Immature natural killer cell (primary cell): ENCODE measurements around the gene PRMT2. TPM values are rescaled to one million over a fixed set of nuclear protein-coding genes. Genes with fewer than 3 reads are reported as not detected.
"Not testable (repeated sequence)": the region's sequence is repeated elsewhere in the genome, so short reads cannot be mapped to it uniquely, and the experiment has no call there.

Experiments
- DNase-seq, 3 donors: peaks; one replicate each; pipeline ENCODE4 v3.0.0; 2022; ENCODE audit warnings: mixed read lengths in 1 of 3
- H3K27ac Mint-ChIP-seq, 6 donors: one replicate each; pipeline ENCODE4 v1.8.0; 2020; ENCODE audit warnings: mixed read lengths in 6 of 6, mild to moderate bottlenecking in 5 of 6, inconsistent platforms in 4 of 6, moderate library complexity in 3 of 6
- H3K27me3 Mint-ChIP-seq, 3 donors: one replicate each; pipeline ENCODE4 v1.8.0; 2020 to 2021; ENCODE audit warnings: low read depth in 3 of 3, mild to moderate bottlenecking in 3 of 3, mixed read lengths in 3 of 3, moderate library complexity in 3 of 3, inconsistent platforms in 1 of 3
- H3K36me3 Mint-ChIP-seq, 3 donors: one replicate each; pipeline ENCODE4 v1.8.0; 2020; ENCODE audit warnings: mixed read lengths in 3 of 3, inconsistent platforms in 2 of 3, mild to moderate bottlenecking in 2 of 3
- H3K4me1 Mint-ChIP-seq, 2 donors: one replicate each; pipeline ENCODE4 v1.8.0; 2020; ENCODE audit warnings: inconsistent platforms in 2 of 2, mild to moderate bottlenecking in 2 of 2, mixed read lengths in 2 of 2, moderate library complexity in 1 of 2
- H3K4me3 Mint-ChIP-seq, 5 donors: one replicate each; pipeline ENCODE4 v1.8.0; 2020; ENCODE audit warnings: mild to moderate bottlenecking in 5 of 5, mixed read lengths in 5 of 5, inconsistent platforms in 3 of 5, moderate library complexity in 3 of 5
- H3K9me3 Mint-ChIP-seq, 6 donors: one replicate each; pipeline ENCODE4 v1.8.0; 2020; ENCODE audit warnings: mild to moderate bottlenecking in 6 of 6, mixed read lengths in 6 of 6, inconsistent platforms in 4 of 6, moderate library complexity in 3 of 6
- polyA plus RNA-seq, 3 donors: library from polyadenylated mRNA; unstranded; fragments of 300-500 nt; fragmentation: Illumina TruSeq; gene quantifications; one replicate each; pipeline ENCODE4 v1.2.3, GENCODE V29; 2021

PRMT2 gene
- polyA plus RNA-seq, 3 donors from 2014 or later = 386 to 451 (median 444) TPM

- H3K36me3 Mint-ChIP-seq = peaks cover 6 to 16% (median 8%) of the 10 kb centered on the region in 3 donors
- DNase-seq = no peak
- H3K27me3 Mint-ChIP-seq = no peaks in the 10 kb centered on the region
- H3K27ac Mint-ChIP-seq = peak overlapping the region in 1 of 6 donors; percentile 49
- peaks cover 11 to 15% of the 10 kb centered on the region in 2 donors for H3K4me1 Mint-ChIP-seq
- H3K4me3 Mint-ChIP-seq = peak overlapping the region; percentile 81 to 89 (median 86)
- no peaks in the 10 kb centered on the region for H3K9me3 Mint-ChIP-seq
Observed at GRCh38 chr21:46668381-46668780, 32.9 kb downstream of the PRMT2 start.

GRCh38 chr21:46668904-46669303, 33.4 kb downstream of the PRMT2 start:
- not testable (repeated sequence) for DNase-seq, H3K27ac Mint-ChIP-seq, H3K27me3 Mint-ChIP-seq, H3K9me3 Mint-ChIP-seq
- Mint-ChIP-seq H3K4me1 (peaks cover 11 to 15% of the 10 kb centered on the region in 2 donors), H3K4me3 (peak overlapping the region in 2 of 5 donors; percentile 7 to 18), H3K36me3 (peaks cover 5 to 13% (median 8%) of the 10 kb centered on the region in 3 donors)

- H3K27ac Mint-ChIP-seq = peak overlapping the region in 1 of 6 donors; percentile 62
- H3K4me3 Mint-ChIP-seq = no peak overlapping the region
- no peaks in the 10 kb centered on the region for H3K9me3 Mint-ChIP-seq
Observed at GRCh38 chr21:46674430-46675007, 39.0 kb downstream of the PRMT2 start.

GRCh38 chr21:46675595-46676280, 40.3 kb downstream of the PRMT2 start:
- Mint-ChIP-seq H3K36me3 (no peaks in the 10 kb centered on the region), H3K9me3 (no peaks in the 10 kb centered on the region), H3K27me3 (peaks cover 0 to 3% (median 0%) of the 10 kb centered on the region in 3 donors), H3K4me1 (no peaks in the 10 kb centered on the region), H3K27ac (peak overlapping the region in 1 of 6 donors; percentile 68), H3K4me3 (no peak overlapping the region)
- DNase-seq = no peak

More at GRCh38 chr21:46674430-46675007, 39.0 kb downstream of the PRMT2 start:
- H3K4me1 Mint-ChIP-seq = no peaks in the 10 kb centered on the region
- no peak for DNase-seq
- peaks cover 0 to 3% (median 0%) of the 10 kb centered on the region in 3 donors for H3K27me3 Mint-ChIP-seq
- H3K36me3 Mint-ChIP-seq = no peaks in the 10 kb centered on the region

DNA sequence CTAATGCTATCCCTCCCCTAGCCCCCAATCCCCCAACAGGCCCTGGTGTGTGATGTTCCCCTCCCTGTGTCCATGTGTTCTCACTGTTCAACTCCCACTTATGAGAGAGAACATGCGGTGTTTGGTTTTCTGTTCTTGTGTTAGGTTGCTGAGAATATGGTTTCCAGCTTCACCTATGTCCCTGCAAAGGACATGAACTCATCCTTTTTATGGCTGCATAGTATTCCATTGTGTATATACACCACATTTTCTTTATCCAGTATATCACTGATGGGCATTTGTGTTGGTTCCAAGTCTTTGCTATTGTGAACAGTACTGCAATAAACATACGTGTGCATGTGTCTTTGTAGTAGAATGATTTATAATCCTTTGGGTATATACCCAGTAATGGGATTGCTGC, 41.1 kb downstream of the PRMT2 start:
- not testable (repeated sequence) for DNase-seq, H3K4me3 Mint-ChIP-seq, H3K27me3 Mint-ChIP-seq, H3K27ac Mint-ChIP-seq, H3K36me3 Mint-ChIP-seq, H3K9me3 Mint-ChIP-seq, H3K4me1 Mint-ChIP-seq

DNA sequence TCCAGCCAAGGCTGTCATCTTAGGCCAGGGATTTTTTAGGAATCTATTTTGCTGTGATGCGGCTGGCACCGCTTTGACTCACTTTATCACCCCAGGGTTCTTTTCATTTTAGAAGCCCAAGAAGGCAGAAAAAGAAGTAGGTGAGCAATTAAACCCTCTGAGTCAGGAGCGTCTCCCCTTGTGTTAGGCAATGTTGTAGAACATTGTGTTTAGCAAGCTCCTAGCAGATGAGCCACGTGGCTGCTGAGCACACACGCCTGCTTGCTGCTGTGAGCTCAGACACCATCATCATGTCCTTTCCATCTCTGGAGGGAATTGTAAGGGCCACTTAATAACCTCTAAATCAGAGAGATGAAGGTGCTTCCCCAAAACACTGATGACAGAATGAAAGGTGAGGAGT, 46.1 kb downstream of the PRMT2 start:
- not testable (repeated sequence) for DNase-seq, H3K9me3 Mint-ChIP-seq, H3K4me3 Mint-ChIP-seq, H3K36me3 Mint-ChIP-seq, H3K27ac Mint-ChIP-seq, H3K4me1 Mint-ChIP-seq, H3K27me3 Mint-ChIP-seq

GRCh38 chr21:46698652-46699051, 63.2 kb downstream of the PRMT2 start:
- not testable (repeated sequence) for H3K4me3 Mint-ChIP-seq, DNase-seq, H3K27me3 Mint-ChIP-seq, H3K4me1 Mint-ChIP-seq, H3K36me3 Mint-ChIP-seq, H3K9me3 Mint-ChIP-seq, H3K27ac Mint-ChIP-seq

GRCh38 chr21:46699104-46699503, 63.6 kb downstream of the PRMT2 start:
- H3K27ac Mint-ChIP-seq, H3K36me3 Mint-ChIP-seq: not testable (repeated sequence)

More at GRCh38 chr21:46699104-46699503, 63.6 kb downstream of the PRMT2 start:
- DNase-seq = peak in 1 of 3 donors; percentile 41
- H3K27me3 Mint-ChIP-seq, H3K4me1 Mint-ChIP-seq, H3K4me3 Mint-ChIP-seq, H3K9me3 Mint-ChIP-seq: not testable (repeated sequence)

Other genes starting within 250 kb of the PRMT2 start
- gene DIP2A, start 176.8 kb upstream of the PRMT2 start, polyA plus RNA-seq = 10 to 100 TPM; 23.1 to 64.8 (median 26.9) TPM
- 100 to 1,000 TPM in 1 of 3 donors, 10 to 100 TPM in 2; 12.6 to 138 (median 67.6) TPM for gene S100B, start 30.6 kb upstream of the PRMT2 start, polyA plus RNA-seq